GM06990 (cell line): ENCODE results near the gene TUBB3.

Source experiments
- DNase-seq: peaks from one replicate; pipeline ENCODE4 v3.0.0-alpha.2; 2011; ENCODE audit not compliant: insufficient read length; ENCODE audit errors: extremely low read depth
- H3K27me3 ChIP-seq: replicated peaks from 2 replicates; pipeline ENCODE4 v1.6.0; 2011; ENCODE audit warnings: low read length; ENCODE audit not compliant: control insufficient read depth, insufficient read depth
- H3K36me3 ChIP-seq: 2 replicates; pipeline ENCODE4 v1.5.1; 2011; ENCODE audit warnings: low read length; ENCODE audit not compliant: control insufficient read depth, insufficient read depth
- H3K4me3 ChIP-seq: replicated peaks from 2 replicates; pipeline ENCODE4 v1.5.1; 2011; ENCODE audit warnings: low read depth, mild to moderate bottlenecking, control low read depth, low read length
- CTCF ChIP-seq: IDR thresholded peaks from 2 replicates; pipeline ENCODE4 v1.5.1; 2011; ENCODE audit warnings: low read length, control low read depth, mild to moderate bottlenecking, inconsistent platforms; ENCODE audit not compliant: insufficient read depth, poor library complexity, severe bottlenecking

The TUBB3 gene

DNA sequence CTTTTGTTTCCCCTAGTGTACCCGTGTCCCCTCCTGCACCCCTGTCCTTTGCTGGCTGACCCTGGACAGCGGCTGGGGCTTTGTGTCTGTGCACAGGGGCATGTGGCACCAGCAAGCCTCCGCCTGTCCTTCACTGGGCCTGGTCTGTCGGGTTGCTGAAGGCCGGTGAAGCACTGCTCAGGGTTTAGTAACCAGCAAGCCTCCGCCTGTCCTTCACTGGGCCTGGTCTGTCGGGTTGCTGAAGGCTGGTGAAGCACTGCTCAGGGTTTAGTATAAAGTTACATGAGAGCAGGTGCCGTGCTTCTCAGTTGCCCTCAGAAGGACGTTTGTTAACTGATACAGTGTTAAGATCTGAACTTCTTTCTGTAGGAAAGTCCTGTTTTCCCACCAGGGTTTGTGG, 59.2 kb downstream of the TUBB3 start:
- peaks cover 31% of the 10 kb centered on the region for H3K36me3 ChIP-seq
- no peak for TF ChIP-seq CTCF
- DNase-seq = no peak
- H3K4me3 ChIP-seq = no peak overlapping the region
- no peaks in the 10 kb centered on the region for H3K27me3 ChIP-seq

GRCh38 chr16:89983536-89983935, 60.4 kb downstream of the TUBB3 start:
- peaks cover 31% of the 10 kb centered on the region for H3K36me3 ChIP-seq

DNA sequence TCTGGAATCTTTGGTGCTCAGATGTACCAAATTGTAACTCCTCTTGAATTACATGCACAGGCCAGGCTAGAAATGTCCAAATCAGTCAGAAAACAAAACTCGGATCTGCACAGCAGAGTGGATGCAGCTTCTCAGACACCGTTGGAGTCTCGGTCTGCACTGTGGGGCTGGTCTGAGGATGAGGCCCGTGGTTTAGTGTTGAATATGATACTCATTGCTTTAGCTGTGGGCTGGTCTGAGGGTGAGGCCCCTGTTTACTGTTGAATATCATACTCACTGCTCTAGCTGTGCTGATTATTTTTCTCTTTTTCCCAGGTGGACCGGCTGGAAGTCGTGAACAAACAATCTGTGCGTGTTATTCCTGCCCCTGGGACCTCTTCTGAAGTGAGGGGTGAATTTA, 61.1 kb downstream of the TUBB3 start:
- Histone ChIP-seq H3K4me3 (no peak overlapping the region), H3K27me3 (no peaks in the 10 kb centered on the region), H3K36me3 (peaks cover 30% of the 10 kb centered on the region)
- no peak for TF ChIP-seq CTCF
- no peak for DNase-seq

More at GRCh38 chr16:89983536-89983935, 60.4 kb downstream of the TUBB3 start:
- no peak overlapping the region for H3K4me3 ChIP-seq
- DNase-seq = no peak
- no peaks in the 10 kb centered on the region for H3K27me3 ChIP-seq
- no peak for TF ChIP-seq CTCF

DNA sequence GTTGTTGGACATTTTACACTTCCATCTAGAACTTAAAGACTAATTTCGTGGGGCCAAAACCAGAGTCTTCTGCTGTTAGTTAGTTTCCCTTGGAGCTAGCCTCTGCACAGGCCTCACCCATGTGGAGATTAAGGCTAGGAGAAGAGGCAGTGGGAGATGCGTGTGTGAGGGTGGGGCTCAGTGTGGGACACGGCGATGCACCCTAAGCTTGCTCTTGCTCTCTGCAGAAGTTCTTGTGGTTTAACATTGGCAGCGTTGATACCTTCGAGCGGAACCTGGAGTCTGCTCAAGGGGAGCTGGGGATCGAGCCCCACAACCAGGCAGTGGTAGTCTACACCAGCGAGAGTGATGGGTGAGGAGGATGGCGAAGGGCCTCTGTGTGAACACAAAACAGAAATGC, 62.1 kb downstream of the TUBB3 start:
- H3K36me3 ChIP-seq = peaks cover 31% of the 10 kb centered on the region
- H3K4me3 ChIP-seq = no peak overlapping the region

More for the DNA sequence above, 62.1 kb downstream of the TUBB3 start:
- no peak for DNase-seq
- no peaks in the 10 kb centered on the region for H3K27me3 ChIP-seq
- TF ChIP-seq CTCF = no peak
